Kasumi-1 (cell line): Measurements from ENCODE around the gene RARA.
"Not testable (repeated sequence)": the region's sequence is repeated elsewhere in the genome, so short reads cannot be mapped to it uniquely, and the experiment has no call there.

ENCODE experiments used
- DNase-seq, 2 experiments: peaks; one replicate each; lab custom pipeline; 2025; lab: John Stamatoyannopoulos, UW

Gene RARA

DNA sequence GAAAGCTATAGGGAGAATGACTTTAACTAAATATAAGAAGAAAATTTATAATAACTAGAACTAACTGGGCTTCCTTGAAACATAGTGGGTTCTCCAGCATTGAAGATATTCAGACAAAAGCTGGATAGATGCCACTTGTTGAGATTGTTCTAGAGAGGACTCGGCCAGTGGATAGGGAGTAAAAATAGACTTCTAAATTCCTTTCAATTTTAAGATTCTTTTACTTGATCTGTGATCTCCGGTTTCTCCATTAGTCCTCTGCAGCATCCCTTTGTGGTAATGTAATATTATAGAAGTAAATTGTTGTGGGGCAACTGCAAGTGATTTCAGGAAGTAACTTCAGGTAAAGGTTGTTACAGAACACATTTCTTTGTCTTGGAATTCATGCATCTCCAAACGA is 10.3 kb upstream of the RARA start:
- no peak for DNase-seq

DNA sequence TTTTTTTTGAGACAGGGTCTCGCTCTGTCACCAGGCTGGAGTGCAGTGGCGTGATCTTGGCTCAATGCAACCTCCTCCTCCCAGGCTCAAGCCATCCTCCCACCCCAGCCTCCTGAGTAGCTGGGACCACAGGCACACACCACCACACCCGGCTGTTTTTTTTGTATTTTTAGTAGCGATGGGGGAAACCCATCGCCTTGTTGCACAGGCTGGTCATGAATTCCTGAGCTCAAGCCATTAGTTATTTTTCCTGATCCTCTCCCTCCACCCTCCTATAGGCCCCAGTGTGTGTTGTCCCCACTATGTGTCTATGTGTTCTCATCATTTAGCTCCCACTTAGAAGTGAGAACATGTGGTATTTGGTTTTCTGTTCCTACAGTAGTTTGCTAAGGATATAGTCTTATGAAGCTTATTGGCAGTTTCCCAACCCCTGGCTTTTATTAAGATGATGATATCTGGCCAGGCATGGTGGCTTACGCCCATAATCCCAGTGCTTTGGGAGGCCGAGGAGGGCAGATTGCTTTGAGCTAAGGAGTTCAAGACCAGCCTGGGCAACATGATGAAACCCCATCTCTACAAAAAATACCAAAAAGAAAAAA is 9.7 kb upstream of the RARA start:
- DNase-seq, result not testable (repeated sequence)

DNA sequence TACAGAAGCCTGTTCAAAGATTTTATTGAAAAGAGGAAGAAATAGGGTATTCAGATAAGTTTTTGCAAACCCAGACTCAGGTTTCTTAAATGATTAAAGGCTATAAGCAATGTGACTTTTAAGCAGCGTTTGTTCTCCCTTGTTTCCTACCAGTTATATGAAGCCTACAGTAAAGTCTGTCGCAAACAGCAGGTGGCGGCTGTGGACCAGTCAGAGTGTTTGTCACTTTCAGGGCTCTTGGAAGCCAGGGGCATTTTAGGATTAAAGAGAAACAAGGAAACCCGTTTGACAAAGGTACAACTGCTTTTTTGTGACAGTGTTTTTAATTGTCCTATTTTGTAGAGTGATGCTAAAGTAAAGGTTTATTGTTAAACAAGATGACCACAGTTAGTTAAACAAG is 7.7 kb upstream of the RARA start:
- peak; percentile 40 to 48 for DNase-seq

DNA sequence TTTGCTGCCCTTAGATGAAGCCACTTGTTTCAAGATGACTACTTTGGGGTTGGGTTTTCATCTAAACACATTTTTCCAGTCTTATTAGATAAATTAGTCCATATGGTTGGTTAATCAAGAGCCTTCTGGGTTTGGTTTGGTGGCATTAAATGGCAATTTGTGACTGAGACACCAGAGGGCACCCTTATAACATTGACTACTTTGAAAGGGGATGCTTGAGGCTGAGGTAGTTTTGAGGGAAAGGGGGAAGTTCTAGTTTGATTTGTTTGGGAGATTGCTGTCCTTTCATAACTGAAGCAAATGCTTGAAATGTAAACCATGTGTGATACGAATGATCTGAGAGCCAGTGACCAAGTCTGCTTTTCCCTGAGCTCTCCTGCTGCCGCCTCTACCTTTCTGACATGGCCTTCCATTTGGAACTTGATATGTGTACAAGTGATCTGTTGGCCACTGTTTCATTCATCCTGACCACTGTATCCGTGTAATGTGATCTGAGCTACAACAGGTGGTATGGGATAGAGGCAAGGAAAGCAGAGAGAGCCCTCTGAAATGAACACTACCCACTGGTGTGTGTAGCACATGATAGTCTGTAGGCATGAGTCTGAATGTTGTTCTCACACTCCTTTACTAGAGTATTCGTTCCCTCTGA is 5.8 kb upstream of the RARA start:
- DNase-seq, result peak; percentile 87 to 92

DNA sequence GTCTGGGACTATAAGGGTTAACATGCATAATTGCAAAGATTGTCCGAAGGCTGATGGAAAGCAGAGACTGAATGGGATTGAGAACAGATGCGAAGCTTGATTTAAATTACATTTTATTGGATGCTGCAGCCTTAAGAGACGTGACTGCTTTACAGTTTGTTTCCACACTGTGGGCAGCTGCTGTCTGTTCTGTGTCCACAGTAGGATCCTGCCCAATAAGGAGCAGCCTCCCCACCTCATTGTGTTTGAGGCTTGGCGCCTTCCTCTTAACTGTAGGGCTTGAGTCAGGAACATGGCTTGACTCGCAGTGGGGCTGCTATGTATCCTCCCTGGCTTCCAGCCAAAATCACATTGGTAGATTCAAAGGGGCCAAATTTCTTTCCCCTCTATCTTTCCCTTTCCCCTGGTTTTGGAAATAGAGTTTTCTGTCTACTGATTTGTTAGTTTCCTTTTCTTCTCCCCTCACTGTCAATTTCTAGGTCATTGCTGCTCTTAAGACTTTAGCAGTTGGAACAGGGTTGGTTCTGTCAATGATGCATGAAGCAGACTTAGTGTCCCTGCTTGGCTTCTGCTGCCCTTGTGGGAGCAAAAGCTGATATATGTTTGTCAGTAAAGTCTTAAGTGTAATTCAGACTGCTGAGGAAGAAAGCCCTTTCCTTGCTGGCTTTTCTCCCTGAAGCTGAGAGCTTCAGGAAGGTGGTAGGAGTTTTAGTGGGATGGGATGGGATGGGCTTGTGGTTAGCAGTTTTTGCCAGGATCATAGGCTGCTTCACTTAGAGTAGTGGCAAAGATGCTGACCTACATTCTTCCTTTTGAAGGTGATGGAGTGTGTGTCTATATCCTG is 5.0 kb upstream of the RARA start:
- DNase-seq, result no peak

DNA sequence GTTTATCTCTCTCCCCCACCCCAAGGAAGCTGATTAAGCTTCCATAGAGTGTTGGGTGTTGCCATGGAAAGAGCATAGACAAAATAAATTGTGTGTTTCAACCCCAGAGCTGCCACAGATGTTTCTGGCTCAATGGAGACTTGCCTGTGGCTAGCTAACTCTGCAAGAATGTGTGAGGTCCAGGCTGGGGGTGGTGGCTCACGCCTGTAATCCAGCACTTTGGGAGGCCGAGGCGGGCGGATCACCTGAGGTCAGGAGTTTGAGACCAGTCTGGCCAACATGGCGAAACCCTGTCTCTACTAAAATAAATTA is 4.5 kb upstream of the RARA start:
- not testable (repeated sequence) for DNase-seq

DNA sequence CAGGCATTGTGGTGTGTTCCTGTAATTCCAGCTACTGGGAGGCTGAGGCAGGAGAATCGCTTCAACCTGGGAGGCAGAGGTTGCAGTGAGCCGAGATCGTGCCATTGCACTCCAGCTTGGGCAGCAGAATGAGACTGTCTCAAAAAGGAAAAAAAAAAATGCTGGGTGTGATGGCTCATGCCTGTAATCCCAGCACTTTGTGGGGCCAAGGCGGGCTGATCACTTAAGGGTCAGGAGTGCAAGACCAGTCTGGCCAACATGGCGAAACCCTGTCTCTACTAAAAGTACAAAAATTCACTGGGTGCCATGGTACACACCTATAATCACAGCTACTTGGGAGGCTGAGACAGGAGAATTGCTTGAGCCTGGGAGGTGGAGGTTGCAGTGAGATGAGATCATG is 4.1 kb upstream of the RARA start:
- not testable (repeated sequence) for DNase-seq

DNA sequence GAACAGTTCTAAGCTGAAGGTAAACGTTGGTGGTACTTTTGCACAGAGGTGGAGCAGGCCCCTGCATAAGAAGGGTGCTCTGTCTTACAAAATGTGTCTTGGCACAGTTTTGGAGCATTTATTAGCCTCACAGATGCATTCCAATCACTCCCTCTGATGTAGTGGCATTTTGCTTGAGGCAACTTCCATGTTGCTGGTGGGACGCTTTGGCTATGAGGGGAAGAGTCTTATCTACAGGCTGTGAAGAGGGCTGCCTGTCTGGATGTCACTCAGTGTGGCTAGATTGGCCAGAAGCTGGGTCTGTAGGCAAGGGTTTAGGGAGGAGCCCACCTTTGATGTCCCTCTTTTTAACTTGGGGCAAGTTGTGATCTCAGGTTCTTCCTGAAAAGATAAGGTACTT is 2.6 kb upstream of the RARA start:
- DNase-seq, result no peak

DNA sequence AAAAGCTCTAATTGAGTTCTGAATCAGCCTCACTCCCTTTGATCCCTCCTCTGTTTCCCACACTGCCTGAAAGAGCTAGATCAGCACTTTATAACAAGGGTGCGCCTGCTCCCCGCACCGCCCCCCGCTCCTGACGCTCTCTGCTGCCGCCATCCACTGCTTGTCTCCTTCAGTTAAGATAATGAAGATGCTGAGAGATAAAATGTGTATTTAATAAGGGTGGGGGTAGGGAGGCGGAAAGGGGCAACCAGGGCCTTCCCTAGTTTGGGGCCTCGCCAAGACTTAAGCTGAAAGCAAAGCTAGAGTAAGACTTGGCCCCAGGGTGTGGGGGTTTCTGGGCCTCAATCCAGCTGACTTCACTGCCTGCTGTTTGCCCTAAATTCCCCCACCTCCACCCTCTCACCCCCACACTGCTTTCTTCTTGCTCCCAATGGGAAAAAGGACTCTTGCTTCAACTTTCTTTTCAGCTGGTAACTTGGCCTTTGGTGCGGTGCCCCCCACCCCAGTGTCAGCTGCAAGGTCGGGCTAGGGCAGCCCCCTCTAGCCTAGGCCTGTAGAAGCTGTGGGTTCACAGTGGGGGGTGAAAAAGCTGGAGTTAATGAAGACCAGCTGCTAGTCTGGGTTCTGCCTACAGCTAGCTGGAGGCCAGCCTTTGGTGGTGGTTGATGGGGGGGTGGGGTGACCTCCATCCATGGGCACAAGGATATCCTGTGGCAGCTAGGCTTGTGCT is 1.8 kb upstream of the RARA start:
- no peak for DNase-seq

DNA sequence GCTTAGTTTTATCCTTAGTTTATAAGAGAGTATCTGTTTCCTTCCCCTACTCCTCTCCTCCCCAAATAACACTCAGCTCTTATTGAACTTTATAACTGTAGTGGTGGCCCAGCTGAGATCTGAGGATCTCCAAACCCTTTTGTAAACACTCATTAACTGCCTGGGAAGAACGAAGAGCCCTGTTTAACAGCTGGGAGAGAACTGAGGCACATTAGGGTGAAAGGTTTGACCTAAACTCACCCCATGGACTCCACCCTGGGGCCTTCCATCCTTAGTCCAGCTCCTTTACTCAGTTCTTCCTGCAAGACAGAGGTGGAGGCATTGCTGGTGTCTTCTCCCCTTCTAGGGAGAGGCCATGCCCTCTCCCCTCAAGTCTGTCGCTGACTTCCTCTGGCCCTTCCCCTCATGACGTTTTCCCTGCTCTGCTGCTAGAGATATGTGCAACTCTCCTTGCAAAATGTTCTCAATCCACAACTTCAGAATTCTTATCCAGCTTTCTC is 1.2 kb upstream of the RARA start:
- peak; percentile 35 to 38 for DNase-seq

DNA sequence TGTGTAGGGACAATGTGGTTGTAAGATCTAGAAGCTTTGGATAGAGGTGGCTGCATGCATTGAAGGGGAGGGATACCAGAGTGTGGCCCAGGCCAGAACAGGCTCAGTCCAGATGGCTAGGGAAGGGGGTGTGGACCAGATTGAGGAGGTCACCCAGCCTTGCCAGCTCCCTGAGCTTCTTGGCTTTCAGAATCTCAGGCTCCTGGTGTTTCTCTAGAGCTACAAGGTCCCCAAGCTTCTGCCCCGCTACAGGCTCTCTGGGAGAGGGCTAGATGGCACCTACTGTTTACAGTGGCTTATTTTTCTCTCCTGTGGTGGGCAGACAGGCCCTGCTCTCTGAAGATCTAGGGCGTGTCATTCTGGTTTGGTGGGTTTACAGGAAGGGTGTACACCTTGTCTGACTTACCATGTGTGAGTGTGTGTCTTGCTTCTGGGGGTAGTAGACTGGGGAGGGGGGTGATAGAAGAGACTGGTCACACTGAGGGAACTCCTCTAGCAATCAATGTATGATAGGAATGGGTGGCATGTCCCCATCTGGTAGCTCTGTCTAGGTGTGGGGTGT is 1.1 kb downstream of the RARA start:
- DNase-seq, result no peak

DNA sequence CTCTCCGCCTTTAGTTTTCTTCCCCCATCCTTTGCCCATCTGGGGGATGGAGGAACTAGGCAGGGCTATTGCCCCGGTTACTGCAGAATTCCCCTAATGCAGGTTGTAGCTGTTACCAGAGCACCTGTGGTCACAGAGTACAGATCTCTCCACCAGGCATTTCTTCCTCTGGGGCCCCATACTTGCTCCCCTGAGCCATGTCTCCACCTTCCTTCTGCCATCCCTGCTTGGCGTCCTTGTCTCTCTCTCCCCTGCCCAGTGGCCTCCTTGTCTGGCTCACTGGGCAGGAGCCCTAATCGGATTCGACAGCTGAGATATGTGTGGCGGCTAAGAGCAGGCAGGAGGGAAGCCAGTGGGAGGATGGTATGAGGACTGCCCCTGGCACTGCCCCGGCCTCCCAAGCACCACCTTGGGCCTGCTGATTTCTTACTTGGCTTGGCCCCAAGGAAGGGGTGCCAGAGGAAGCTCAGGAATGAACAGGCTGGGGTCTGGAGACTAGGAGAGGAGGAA is 2.0 kb downstream of the RARA start:
- no peak for DNase-seq

DNA sequence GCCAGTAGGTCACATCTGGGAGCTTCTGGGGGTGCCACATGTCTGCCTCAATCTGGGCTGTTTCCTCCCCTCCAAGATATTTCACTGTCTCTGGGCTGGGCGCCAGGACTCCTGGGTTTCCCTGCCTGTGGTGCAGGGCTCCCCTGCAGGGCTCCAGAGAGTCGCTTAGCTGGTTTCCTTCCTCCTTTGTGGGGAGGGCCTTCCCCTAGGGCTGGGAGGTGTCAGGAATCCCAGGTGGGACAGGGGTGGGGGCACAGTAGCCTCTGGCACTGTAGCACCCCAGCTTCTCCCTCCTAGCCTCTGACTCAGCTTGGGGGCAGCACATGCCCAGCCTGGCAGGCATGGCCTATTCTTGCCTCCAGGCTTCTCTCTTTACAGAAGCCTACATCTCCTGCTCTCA is 2.6 kb downstream of the RARA start:
- DNase-seq, result peak; percentile 24 to 53

DNA sequence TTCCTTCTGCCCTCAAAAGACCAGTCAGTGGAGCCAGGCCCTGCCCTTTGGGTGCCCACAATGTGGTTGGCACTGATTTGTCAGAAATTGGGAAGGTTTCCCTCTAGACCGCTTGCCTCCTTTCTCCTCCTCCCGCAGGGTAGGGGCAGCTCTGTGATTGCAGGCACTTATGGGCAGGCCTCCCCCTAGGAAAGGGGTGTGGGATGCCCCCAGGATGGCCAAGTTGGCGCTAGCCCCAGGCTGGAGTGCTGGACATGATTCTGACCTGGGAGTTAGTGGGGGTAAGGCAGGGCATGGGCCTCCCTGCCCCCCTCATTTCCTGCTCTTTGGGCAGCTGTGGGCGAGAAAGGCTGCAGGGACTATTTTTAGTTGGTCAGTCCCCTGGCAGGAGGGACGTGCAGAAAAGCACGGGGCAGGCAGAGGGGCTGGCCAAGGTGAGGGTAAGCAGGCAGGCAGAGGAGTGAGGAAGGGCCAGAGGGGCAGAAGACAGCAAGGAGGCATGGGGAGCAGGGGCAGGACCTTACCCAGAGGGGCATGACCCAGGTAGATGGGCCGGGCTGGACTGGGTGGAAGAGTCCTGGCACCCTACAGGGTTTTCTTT is 3.3 kb downstream of the RARA start:
- no peak for DNase-seq

DNA sequence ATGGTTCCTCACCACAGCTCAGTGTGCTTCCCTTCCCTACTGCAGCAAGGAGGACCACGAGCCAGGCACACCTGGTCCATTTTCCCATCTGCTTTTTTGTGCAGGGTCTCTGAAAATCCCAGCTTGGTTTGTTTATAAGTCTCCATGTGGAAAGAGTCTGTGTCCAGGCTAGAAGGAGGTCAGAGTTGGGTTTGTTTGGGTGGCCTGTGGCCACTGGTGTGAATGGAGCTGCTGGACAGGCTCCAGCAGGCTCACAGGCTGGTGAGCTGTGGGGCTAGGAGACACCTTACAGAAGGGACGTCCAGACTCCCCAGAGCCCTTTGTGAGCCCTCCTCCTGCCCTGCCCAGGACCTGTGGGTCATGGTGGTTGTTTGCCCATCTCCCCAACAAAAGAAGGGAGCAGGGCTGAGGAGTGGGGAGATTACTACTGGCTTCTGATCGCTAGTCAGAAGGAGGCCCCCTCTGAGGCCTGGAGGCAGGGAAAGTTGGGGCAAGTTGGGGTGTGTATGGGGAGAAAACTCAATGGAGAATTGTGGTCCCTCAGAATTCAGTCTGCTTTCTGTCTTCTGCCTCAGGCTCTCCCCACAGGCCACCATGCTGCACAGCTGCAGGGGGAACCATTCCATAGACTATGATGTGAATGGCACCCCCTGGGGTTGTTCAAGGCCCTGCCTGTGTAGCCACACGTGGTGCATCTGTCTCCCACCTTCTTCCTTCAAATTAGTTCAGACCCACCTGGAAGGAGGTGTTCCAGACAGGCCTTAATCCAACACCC is 4.1 kb downstream of the RARA start:
- no peak for DNase-seq

DNA sequence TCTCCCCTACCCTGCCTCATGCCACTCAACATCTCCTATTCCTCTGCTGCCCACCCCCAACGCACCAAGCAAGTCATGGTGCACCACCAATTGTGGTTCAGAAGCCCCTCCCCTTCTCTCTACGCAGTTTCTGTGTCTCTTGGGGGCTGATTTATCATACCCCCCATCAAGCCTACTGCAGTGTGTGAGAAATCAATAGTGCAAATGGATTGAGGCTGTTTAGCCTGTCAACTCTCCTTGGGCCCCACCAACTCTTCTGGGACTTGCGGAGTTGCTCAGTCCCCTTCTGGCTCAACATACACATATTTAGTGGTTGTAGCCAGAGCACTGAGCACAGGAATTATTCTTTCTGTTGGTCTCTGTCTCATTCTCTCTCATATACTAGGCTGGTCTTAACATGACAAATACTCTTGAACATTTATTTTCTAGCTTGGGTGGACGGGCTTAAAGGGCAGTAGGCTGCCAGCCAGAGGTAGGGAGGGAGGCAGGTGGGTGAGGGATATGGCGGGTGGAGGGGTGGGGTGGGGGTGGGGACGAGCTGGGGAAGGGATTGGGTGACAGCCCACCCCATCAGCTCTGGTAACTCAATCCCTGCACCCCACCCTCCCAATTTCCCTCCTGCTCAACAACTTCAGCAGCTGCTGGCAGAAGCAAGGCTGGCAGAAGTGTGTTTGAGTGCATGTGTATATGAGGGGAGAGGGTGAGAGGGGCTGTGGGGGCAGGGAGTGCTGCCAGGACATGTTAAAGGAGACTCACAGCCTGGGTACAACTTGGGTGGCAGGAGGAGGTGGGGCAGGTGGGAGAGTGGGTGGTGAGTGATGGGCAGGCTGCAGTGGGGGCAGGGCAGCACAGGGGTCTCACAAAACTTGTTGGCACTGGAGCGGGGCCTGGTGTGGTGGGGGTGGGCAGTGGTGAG is 4.9 kb downstream of the RARA start:
- DNase-seq, result no peak

DNA sequence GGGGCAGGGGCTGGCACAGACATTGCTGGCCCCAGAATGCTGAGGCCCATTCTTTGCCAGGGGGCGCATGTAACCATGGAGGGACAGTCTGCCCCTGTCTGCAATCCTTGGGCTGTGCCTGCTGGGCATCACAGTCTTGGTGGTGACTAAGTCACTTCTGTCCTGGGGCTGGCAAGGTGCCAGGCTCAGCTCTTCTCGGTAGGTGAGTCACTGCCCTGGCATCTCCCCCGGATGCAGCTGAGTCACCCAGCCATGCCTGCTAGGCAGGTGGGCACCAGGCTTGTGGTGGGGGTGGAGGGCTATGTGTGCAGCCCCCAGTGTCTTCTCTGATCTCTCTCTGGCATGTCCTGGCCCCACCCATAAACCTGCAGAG is 5.6 kb downstream of the RARA start:
- DNase-seq, result no peak

DNA sequence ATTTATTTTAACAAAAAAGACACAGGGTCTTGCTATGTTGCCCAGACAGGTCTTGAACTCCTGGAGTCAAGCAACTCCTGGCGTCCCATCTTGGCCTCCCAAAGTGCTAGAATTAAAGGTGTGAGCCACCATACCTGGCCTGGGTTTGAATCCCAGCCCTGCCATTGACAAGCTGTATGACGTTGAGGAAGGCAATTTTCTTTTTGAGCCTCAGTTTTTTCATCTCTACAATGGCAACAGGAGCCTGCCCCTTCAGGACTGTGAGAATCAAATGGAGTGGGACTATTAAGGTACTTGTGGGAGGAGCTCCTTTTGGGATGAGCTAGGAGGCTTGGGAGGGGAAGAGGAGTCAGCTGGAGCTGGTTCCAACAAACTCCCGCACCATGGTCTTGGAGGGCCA is 6.2 kb downstream of the RARA start:
- DNase-seq, result no peak

DNA sequence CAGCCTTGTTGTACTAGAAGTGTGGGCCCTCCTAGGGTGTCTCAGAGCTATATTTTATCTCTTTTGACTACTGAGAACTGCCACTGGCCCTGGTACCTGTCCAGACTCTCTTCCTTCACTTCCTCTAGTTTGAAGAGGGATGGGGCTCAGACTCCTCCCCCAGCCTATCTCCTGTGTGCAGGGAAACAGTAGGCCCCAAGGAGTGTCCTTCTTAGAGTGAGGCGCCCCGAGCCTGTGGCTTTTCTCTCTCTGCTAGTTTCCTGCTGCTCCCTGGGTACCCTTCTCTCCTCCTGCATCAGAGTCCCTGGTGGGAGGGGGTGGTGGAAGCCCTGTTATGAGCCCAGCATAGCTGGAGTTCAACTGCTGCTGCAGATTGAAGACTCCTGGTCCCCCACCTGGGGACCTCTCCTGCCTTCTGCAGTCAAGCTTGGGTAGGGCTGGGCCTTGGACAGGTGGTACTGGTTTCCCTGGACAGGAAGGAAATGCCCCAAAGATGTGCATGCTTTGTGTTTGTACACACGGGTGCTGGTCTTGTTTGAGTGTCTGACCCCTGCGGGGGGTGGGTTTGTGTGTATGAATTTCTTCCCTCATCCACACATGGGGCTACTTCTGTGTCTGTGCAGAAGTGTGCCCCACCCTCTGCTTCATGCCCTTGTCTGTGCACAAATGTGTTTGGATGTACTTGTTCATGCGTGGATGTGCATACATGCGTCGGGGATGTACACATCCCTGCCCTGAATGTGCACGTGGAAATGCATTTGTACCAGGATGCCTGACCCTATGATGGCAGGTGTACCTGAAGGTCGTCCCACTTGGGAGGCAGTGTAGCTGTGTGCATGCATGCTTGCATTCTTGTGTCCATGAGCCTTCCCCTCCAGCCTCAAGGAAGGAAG is 6.9 kb downstream of the RARA start:
- DNase-seq, result peak; percentile 67 to 77
